Right ventricle myocardium inferior (tissue), 1 donor: ENCODE results near the gene SEMA6A. TPM values are rescaled to one million over a fixed set of nuclear protein-coding genes. Genes with fewer than 3 reads are reported as not detected.
A peak's percentile ranks its signal among the peaks of the same experiment; 100 is the strongest.

Experiments
- ATAC-seq: fragments of 200-7000 bp; cut with Tn5 transposase; one replicate; pipeline ENCODE4 v1.9.1; 2020; ENCODE audit warnings: mild to moderate bottlenecking, moderate library complexity
- DNase-seq: peaks from one replicate; pipeline ENCODE4 v3.0.0; 2021; ENCODE audit errors: missing footprints
- intact Hi-C: fragments of 100-400 bp; cut with DNase I; formaldehyde crosslinking; loops from one replicate; pipeline ENCODE4 v1.11.0; 2022
- total RNA-seq: library from RNA; stranded (reverse); fragmentation: NEBNext Ultra II Directional; extraction: Animal tissue kit (Norgen Biotek cat#: 25700); gene quantifications from one replicate; pipeline ENCODE4 v1.2.1, GENCODE V29; 2021
- donor health status: DM: no; HTN: yes; CAD: no; lungs with severe emphysema.

SEMA6A gene
- total RNA-seq, 1 donor from 2014 or later = 7.8 TPM

GRCh38 chr5:116404792-116405191 lies 169.8 kb downstream of the SEMA6A start:
- intact Hi-C loops = loop anchor here (10.0 kb wide), 1 partner anchor 170 kb away; the partner anchor contains the start of gene SEMA6A
- DNase-seq = no peak
- ATAC-seq = no peak

GRCh38 chr5:116404016-116404415 lies 170.6 kb downstream of the SEMA6A start:
- DNase-seq (no peak), ATAC-seq (peak; percentile 63)
- intact Hi-C loops = loop anchor here (10.0 kb wide), 1 partner anchor 171 kb away; the partner anchor contains the start of gene SEMA6A

- intact Hi-C loops = loop anchor here (10.0 kb wide), 1 partner anchor 173 kb away; the partner anchor contains the start of gene SEMA6A
- ATAC-seq = no peak
- no peak for DNase-seq
Observed at GRCh38 chr5:116402235-116402634, 172.4 kb downstream of the SEMA6A start.

DNA sequence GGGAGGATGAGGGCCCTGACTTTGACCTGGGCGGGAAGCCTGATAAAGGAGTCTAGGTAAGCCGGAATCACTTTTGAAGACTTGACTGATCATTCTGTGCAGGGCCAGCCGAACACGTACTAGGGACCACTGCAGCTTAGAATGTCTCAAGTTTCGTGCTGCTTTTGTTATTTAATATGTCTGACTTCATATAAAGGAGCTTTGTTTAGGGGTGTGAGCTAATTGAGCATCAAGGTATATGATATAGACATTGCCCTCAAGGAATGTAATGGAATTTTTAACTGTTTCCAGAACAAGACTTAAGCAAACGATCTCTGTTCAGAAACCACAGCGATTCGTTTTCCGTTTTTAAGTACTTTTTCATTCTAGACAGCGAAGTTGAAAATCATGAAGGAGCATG lies 173.0 kb downstream of the SEMA6A start:
- intact Hi-C loops = loop anchor here (10.0 kb wide), 1 partner anchor 173 kb away; the partner anchor contains the start of gene SEMA6A
- ATAC-seq = no peak
- DNase-seq = no peak

- ATAC-seq (no peak), DNase-seq (no peak)
- intact Hi-C loops = no loop called here
Observed at GRCh38 chr5:116396476-116397099, 178.0 kb downstream of the SEMA6A start.

- no peak for DNase-seq
- intact Hi-C loops = no loop called here
- ATAC-seq = peak; percentile 53
Observed at GRCh38 chr5:116395631-116396203, 178.9 kb downstream of the SEMA6A start.

DNA sequence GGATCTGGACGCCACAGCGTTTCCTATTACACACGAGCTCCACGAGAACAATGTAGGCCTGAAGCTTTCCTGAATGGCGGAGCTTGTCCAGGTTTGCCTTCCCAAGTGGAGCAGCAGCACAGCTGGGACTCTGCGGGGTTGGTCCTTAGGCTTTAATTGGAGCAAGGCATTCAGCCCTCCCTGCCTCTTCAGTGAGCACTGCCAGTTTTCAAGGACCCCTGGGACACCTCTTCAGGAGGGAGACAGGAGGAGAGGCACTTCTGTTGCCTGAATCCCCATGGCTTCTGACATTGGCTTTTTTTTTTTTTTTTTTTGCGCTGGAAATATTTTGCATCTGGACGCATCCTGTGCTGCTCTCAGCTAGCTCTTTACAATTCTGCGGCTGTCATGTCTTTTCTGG lies 179.4 kb downstream of the SEMA6A start:
- no peak for DNase-seq
- no peak for ATAC-seq
- intact Hi-C loops = no loop called here

DNA sequence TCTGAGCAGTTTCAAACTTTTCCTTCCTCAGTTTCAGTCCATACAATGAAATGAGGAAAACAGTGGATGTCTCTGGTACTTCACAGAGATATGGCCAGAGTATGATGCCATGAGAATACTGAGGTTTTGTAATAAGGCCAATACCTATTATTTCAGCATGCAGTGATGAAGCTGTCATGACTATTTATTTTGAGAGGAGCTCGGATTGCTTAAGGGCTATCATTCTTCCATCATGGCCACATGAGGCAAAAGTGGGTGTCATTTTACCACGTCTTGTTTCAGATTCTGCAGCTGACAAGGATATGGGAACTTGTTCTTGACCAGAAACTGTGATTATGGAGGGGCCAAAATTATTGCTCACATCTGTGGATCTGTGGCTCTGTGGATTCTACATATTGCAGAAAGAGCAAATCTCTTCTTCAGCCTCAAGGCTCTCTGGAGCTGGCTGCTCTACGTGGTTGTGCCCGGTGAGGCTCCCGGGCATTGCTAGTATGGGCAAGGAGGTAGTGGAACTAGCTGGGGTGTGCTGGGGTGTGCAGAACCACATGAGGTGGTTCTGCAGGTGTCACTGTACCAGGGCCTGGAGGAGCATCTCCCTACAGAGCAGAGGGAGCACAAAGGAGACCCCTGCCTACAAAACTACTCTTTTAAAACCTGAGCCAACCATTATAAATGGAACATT lies 180.3 kb downstream of the SEMA6A start:
- DNase-seq = no peak
- intact Hi-C loops = no loop called here
- ATAC-seq = no peak
